ENCODE data around the gene GPC5. TPM values are rescaled to one million over a fixed set of nuclear protein-coding genes. Genes with fewer than 3 reads are reported as not detected.

Gene GPC5
- total and polyA plus RNA-seq, 2 of the 8 experiments (the other 6 are each of a cell fraction or from before 2014, with no cell fraction given): 0.20 to 0.39 TPM

DNA sequence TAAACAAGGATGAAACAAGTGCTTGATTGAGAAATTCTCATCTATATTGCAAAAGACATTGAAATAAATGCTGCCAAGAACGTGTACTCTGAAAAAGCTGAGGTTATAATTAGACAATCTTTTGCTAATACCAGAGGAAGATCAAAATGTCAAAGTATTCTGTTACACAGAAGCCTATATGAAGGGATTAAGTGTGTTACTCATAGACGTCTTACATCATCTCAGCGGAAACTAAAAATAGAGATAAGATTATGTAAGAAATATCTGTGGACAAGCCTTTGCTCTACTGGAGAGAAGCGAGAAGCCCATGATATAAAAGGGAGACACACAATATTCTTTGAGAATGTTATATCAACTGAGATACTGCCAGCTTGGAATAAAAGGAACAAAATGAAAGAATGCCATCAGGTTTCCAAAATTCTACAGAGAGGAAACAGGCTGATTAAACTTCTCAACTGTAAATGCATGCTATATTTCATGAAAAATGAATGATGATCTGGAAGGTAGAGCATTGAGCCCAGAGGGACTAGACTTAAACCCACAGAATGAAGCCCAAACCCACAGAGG, 699.0 kb downstream of the GPC5 start:
- H3K14ac ChIP-seq (ENCODE audit: insufficient read length): no peak overlapping the region
- H2BK15ac ChIP-seq (ENCODE audit: low read length): no peak overlapping the region
- WGBS, 2 experiments (ENCODE audit: extremely low coverage in 1 of 2, insufficient coverage in 1 of 2, insufficient read length in 1 of 2, insufficient replicate concordance in 2 of 2, low coverage in 1 of 2, low lambda C conversion rate in 2 of 2, missing lambda C conversion rate in 1 of 2): 85% methylated on average over 4 of the region's 4 CpGs; no CpG with 5 or more reads in 1 of the 2 experiments
- H3K9me3 ChIP-seq (ENCODE audit: insufficient read depth in 2 of 2, low read depth in 1 of 2, low read length in 1 of 2): no peaks in the 10 kb centered on the region
- no peak overlapping the region for H3K27ac ChIP-seq (ENCODE audit: low read depth, low read length)
- FAIRE-seq (no peak), DNase-seq (ENCODE audit: low read depth in 1 of 2, low spot score in 2 of 2) (no peak)
- CTCF ChIA-PET (ENCODE audit: partially characterized antibody): no interaction called here
- no peak overlapping the region for H3K9ac ChIP-seq (replicated peaks in 1 of 4; ENCODE audit: extremely low read depth in 1 of 4, low read depth in 3 of 4, low read length in 3 of 4)
- H2AK5ac ChIP-seq (ENCODE audit: low read depth, low read length): no peak overlapping the region
- no peak overlapping the region for H3K4me3 ChIP-seq (ENCODE audit: extremely low read depth in 1 of 4, insufficient read depth in 2 of 4, low read depth in 3 of 4, low read length in 4 of 4)
- no peaks in the 10 kb centered on the region for H3K36me3 ChIP-seq (ENCODE audit: control insufficient read depth in 2 of 4, insufficient read depth in 4 of 4, low read length in 3 of 4)
- no peak overlapping the region for H4K8ac ChIP-seq (ENCODE audit: extremely low read depth, insufficient read depth, low read length)
- H4K20me1 ChIP-seq (replicated peaks in 1 of 2; ENCODE audit: control insufficient read depth in 1 of 2, insufficient read depth in 2 of 2, low read length in 2 of 2): no peaks in the 10 kb centered on the region
- H3K27me3 ChIP-seq (replicated peaks in 1 of 4; ENCODE audit: control insufficient read depth in 3 of 4, extremely low read depth in 1 of 4, insufficient read depth in 3 of 4, low read length in 3 of 4): no peaks in the 10 kb centered on the region
- H2BK20ac ChIP-seq (ENCODE audit: low read length): no peak overlapping the region
- no peak overlapping the region for H3K4me2 ChIP-seq (ENCODE audit: insufficient read depth in 1 of 2, low read depth in 2 of 2, low read length in 2 of 2)
- POLR2A ChIA-PET (ENCODE audit: partially characterized antibody): no interaction called here
- H3K79me1 ChIP-seq (ENCODE audit: low read depth, low read length): no peaks in the 10 kb centered on the region
- H3K79me2 ChIP-seq (ENCODE audit: control insufficient read depth in 1 of 2, insufficient read depth in 2 of 2, low read length in 2 of 2): no peaks in the 10 kb centered on the region
- H4K91ac ChIP-seq (replicated peaks; ENCODE audit: insufficient read length, low read length): no peak overlapping the region
- no peak overlapping the region for H2BK12ac ChIP-seq (ENCODE audit: low read depth, low read length)
- H2AFZ ChIP-seq (ENCODE audit: low read length): no peak overlapping the region
- H3K23me2 ChIP-seq (ENCODE audit: low read depth, low read length): no peaks in the 10 kb centered on the region
- H3K4ac ChIP-seq (replicated peaks; ENCODE audit: insufficient read length, low read depth, low read length): no peak overlapping the region
- H3K23ac ChIP-seq (ENCODE audit: insufficient read length): no peak overlapping the region
- H3K4me1 ChIP-seq (replicated peaks in 1 of 4; ENCODE audit: control insufficient read depth in 3 of 4, insufficient read depth in 4 of 4, low read length in 3 of 4): no peaks in the 10 kb centered on the region
- H2BK120ac ChIP-seq (replicated peaks; ENCODE audit: low read depth, low read length): no peak overlapping the region
- H4K5ac ChIP-seq (ENCODE audit: insufficient read length, low read depth, low read length): no peak overlapping the region
- H2BK5ac ChIP-seq (ENCODE audit: low read depth, low read length): no peak overlapping the region
- H3K18ac ChIP-seq (ENCODE audit: extremely low read depth, low read length): no peak overlapping the region
- no peak overlapping the region for H3K56ac ChIP-seq (replicated peaks; ENCODE audit: insufficient read length, low read depth, low read length)
- no peak for TF ChIP-seq EZH2 (IDR thresholded peaks at IDR 0.05; ENCODE audit: low read depth, low read length, severe bottlenecking)
- no peak for TF ChIP-seq NANOG (IDR thresholded peaks at IDR 0.05; ENCODE audit: insufficient read depth, low read depth, low read length, poor library complexity, severe bottlenecking)
- TF ChIP-seq, protein P1, sequence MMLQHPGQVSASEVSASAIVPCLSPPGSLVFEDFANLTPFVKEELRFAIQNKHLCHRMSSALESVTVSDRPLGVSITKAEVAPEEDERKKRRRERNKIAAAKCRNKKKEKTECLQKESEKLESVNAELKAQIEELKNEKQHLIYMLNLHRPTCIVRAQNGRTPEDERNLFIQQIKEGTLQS (IDR thresholded peaks at IDR 0.05; ENCODE audit: insufficient read depth, low read depth, low read length): no peak
- no peak for TF ChIP-seq TBP (IDR thresholded peaks at IDR 0.05; ENCODE audit: low read depth, low read length)
- no peak for TF ChIP-seq SP2 (IDR thresholded peaks at IDR 0.05; ENCODE audit: low read length)
- no peak for TF ChIP-seq JUND (IDR thresholded peaks at IDR 0.05; ENCODE audit: low read length)
- TF ChIP-seq SUZ12 (IDR thresholded peaks at IDR 0.05; ENCODE audit: low read length): no peak
- no peak for TF ChIP-seq SIRT6 (IDR thresholded peaks at IDR 0.05; ENCODE audit: low read length)
- no peak for TF ChIP-seq CREB1 (IDR thresholded peaks at IDR 0.05)
- no peak for TF ChIP-seq RNF2 (IDR thresholded peaks at IDR 0.05; ENCODE audit: borderline replicate concordance, low read depth, low read length, missing control alignments, poor library complexity, severe bottlenecking)

Data from H1 (cell line).